ENCODE data around the gene FAM20C. TPM values are rescaled to one million over a fixed set of nuclear protein-coding genes. Genes with fewer than 3 reads are reported as not detected.
A peak's percentile ranks its signal among the peaks of the same experiment; 100 is the strongest.

The FAM20C gene
- polyA plus RNA-seq, 1 donor: 57.2 TPM

- WGBS (ENCODE audit: insufficient coverage, low lambda C conversion rate): no CpG with 5 or more reads among the region's 18 CpGs
- no peak for DNase-seq
- no peaks in the 10 kb centered on the region for H3K36me3 ChIP-seq (ENCODE audit: control insufficient read depth, insufficient read depth, low read length)
- no peak overlapping the region for H3K27ac ChIP-seq (ENCODE audit: low read length)
- H3K27me3 ChIP-seq (ENCODE audit: control insufficient read depth, insufficient read depth, low read length): peaks cover 26% of the 10 kb centered on the region
- no peak overlapping the region for H3K4me3 ChIP-seq (ENCODE audit: low read length)
- peaks cover 38% of the 10 kb centered on the region for H3K4me1 ChIP-seq (ENCODE audit: control insufficient read depth, insufficient read depth, low read length)
- peaks cover 17% of the 10 kb centered on the region for H3K9me3 ChIP-seq (ENCODE audit: control insufficient read depth, low read depth, low read length)
Measured at GRCh38 chr7:286266-286665, 93.9 kb downstream of the FAM20C start.

- Histone ChIP-seq H3K27ac (ENCODE audit: low read length) (no peak overlapping the region), H3K36me3 (ENCODE audit: control insufficient read depth, insufficient read depth, low read length) (no peaks in the 10 kb centered on the region), H3K9me3 (ENCODE audit: control insufficient read depth, low read depth, low read length) (peaks cover 12% of the 10 kb centered on the region), H3K4me3 (ENCODE audit: low read length) (no peak overlapping the region), H3K27me3 (ENCODE audit: control insufficient read depth, insufficient read depth, low read length) (peaks cover 45% of the 10 kb centered on the region), H3K4me1 (ENCODE audit: control insufficient read depth, insufficient read depth, low read length) (peaks cover 33% of the 10 kb centered on the region)
- no CpG with 5 or more reads among the region's 14 CpGs for WGBS (ENCODE audit: insufficient coverage, low lambda C conversion rate)
- DNase-seq: no peak
Measured at GRCh38 chr7:288671-289101, 96.3 kb downstream of the FAM20C start.

- Histone ChIP-seq H3K27me3 (ENCODE audit: control insufficient read depth, insufficient read depth, low read length) (peaks cover 48% of the 10 kb centered on the region), H3K4me3 (ENCODE audit: low read length) (no peak overlapping the region), H3K27ac (ENCODE audit: low read length) (no peak overlapping the region), H3K4me1 (ENCODE audit: control insufficient read depth, insufficient read depth, low read length) (peaks cover 35% of the 10 kb centered on the region), H3K9me3 (ENCODE audit: control insufficient read depth, low read depth, low read length) (peaks cover 12% of the 10 kb centered on the region), H3K36me3 (ENCODE audit: control insufficient read depth, insufficient read depth, low read length) (no peaks in the 10 kb centered on the region)
- peak in 1 of 2 donors; percentile 9 for DNase-seq
- WGBS (ENCODE audit: insufficient coverage, low lambda C conversion rate): no CpG with 5 or more reads among the region's 46 CpGs
Measured at GRCh38 chr7:289209-289755, 96.9 kb downstream of the FAM20C start.

GRCh38 chr7:289756-290553 lies 97.6 kb downstream of the FAM20C start, which contains the start of gene FOXL3:
Gene FOXL3 (plus strand): TSS chr7:290170. CDS start chr7:290170, 0 bp downstream.
- WGBS (ENCODE audit: insufficient coverage, low lambda C conversion rate): no CpG with 5 or more reads among the region's 79 CpGs
- peaks cover 12% of the 10 kb centered on the region for H3K9me3 ChIP-seq (ENCODE audit: control insufficient read depth, low read depth, low read length)

GRCh38 chr7:290554-291372 lies 98.4 kb downstream of the FAM20C start:
- Histone ChIP-seq H3K4me3 (ENCODE audit: low read length) (no peak overlapping the region), H3K27ac (ENCODE audit: low read length) (no peak overlapping the region), H3K9me3 (ENCODE audit: control insufficient read depth, low read depth, low read length) (peaks cover 12% of the 10 kb centered on the region), H3K4me1 (ENCODE audit: control insufficient read depth, insufficient read depth, low read length) (peaks cover 34% of the 10 kb centered on the region), H3K36me3 (ENCODE audit: control insufficient read depth, insufficient read depth, low read length) (no peaks in the 10 kb centered on the region), H3K27me3 (ENCODE audit: control insufficient read depth, insufficient read depth, low read length) (peaks cover 48% of the 10 kb centered on the region)
- DNase-seq: peak in 1 of 2 donors; percentile 49
- WGBS (ENCODE audit: insufficient coverage, low lambda C conversion rate): no CpG with 5 or more reads among the region's 102 CpGs

More at GRCh38 chr7:289756-290553, 97.6 kb downstream of the FAM20C start, which contains the start of gene FOXL3:
- Histone ChIP-seq H3K27me3 (ENCODE audit: control insufficient read depth, insufficient read depth, low read length) (peaks cover 48% of the 10 kb centered on the region), H3K4me3 (ENCODE audit: low read length) (no peak within 1 kb of the TSS), H3K4me1 (ENCODE audit: control insufficient read depth, insufficient read depth, low read length) (peaks cover 34% of the 10 kb centered on the region), H3K27ac (ENCODE audit: low read length) (no peak within 1 kb of the TSS), H3K36me3 (ENCODE audit: control insufficient read depth, insufficient read depth, low read length) (no peaks in the 10 kb centered on the region)
- DNase-seq: peak in 1 of 2 donors; percentile 10

- DNase-seq: no peak
- peaks cover 48% of the 10 kb centered on the region for H3K27me3 ChIP-seq (ENCODE audit: control insufficient read depth, insufficient read depth, low read length)
- H3K9me3 ChIP-seq (ENCODE audit: control insufficient read depth, low read depth, low read length): peaks cover 12% of the 10 kb centered on the region
- no CpG with 5 or more reads among the region's 21 CpGs for WGBS (ENCODE audit: insufficient coverage, low lambda C conversion rate)
- no peak overlapping the region for H3K4me3 ChIP-seq (ENCODE audit: low read length)
- H3K36me3 ChIP-seq (ENCODE audit: control insufficient read depth, insufficient read depth, low read length): no peaks in the 10 kb centered on the region
- H3K4me1 ChIP-seq (ENCODE audit: control insufficient read depth, insufficient read depth, low read length): peaks cover 29% of the 10 kb centered on the region
- H3K27ac ChIP-seq (ENCODE audit: low read length): no peak overlapping the region
Measured at GRCh38 chr7:291373-292092, 99.2 kb downstream of the FAM20C start.

GRCh38 chr7:292226-292625 lies 99.9 kb downstream of the FAM20C start:
- Histone ChIP-seq H3K4me3 (ENCODE audit: low read length) (no peak overlapping the region), H3K27ac (ENCODE audit: low read length) (no peak overlapping the region), H3K9me3 (ENCODE audit: control insufficient read depth, low read depth, low read length) (peaks cover 12% of the 10 kb centered on the region), H3K27me3 (ENCODE audit: control insufficient read depth, insufficient read depth, low read length) (peaks cover 48% of the 10 kb centered on the region), H3K36me3 (ENCODE audit: control insufficient read depth, insufficient read depth, low read length) (no peaks in the 10 kb centered on the region), H3K4me1 (ENCODE audit: control insufficient read depth, insufficient read depth, low read length) (peaks cover 29% of the 10 kb centered on the region)
- WGBS (ENCODE audit: insufficient coverage, low lambda C conversion rate): no CpG with 5 or more reads among the region's 7 CpGs
- DNase-seq: no peak

GRCh38 chr7:292826-293225 lies 100.5 kb downstream of the FAM20C start:
- no CpG with 5 or more reads among the region's 15 CpGs for WGBS (ENCODE audit: insufficient coverage, low lambda C conversion rate)
- H3K27me3 ChIP-seq (ENCODE audit: control insufficient read depth, insufficient read depth, low read length): peaks cover 48% of the 10 kb centered on the region
- H3K27ac ChIP-seq (ENCODE audit: low read length): no peak overlapping the region
- no peak for DNase-seq
- H3K4me3 ChIP-seq (ENCODE audit: low read length): no peak overlapping the region
- H3K9me3 ChIP-seq (ENCODE audit: control insufficient read depth, low read depth, low read length): peaks cover 12% of the 10 kb centered on the region
- no peaks in the 10 kb centered on the region for H3K36me3 ChIP-seq (ENCODE audit: control insufficient read depth, insufficient read depth, low read length)
- H3K4me1 ChIP-seq (ENCODE audit: control insufficient read depth, insufficient read depth, low read length): peaks cover 29% of the 10 kb centered on the region

- no peak overlapping the region for H3K4me3 ChIP-seq (ENCODE audit: low read length)
- H3K27me3 ChIP-seq (ENCODE audit: control insufficient read depth, insufficient read depth, low read length): peaks cover 43% of the 10 kb centered on the region
- H3K36me3 ChIP-seq (ENCODE audit: control insufficient read depth, insufficient read depth, low read length): no peaks in the 10 kb centered on the region
- DNase-seq: peak in 1 of 2 donors; percentile 33
- no peak overlapping the region for H3K27ac ChIP-seq (ENCODE audit: low read length)
- H3K9me3 ChIP-seq (ENCODE audit: control insufficient read depth, low read depth, low read length): peaks cover 12% of the 10 kb centered on the region
- WGBS (ENCODE audit: insufficient coverage, low lambda C conversion rate): no CpG with 5 or more reads among the region's 23 CpGs
- H3K4me1 ChIP-seq (ENCODE audit: control insufficient read depth, insufficient read depth, low read length): peaks cover 29% of the 10 kb centered on the region
Measured at GRCh38 chr7:293681-294439, 101.5 kb downstream of the FAM20C start.

Data from large intestine (tissue), 3 donors.